ENCODE results near the gene GRIPAP1.
A peak's percentile ranks its signal among the peaks of the same experiment; 100 is the strongest.
"Not testable (repeated sequence)": the region's sequence is repeated elsewhere in the genome, so short reads cannot be mapped to it uniquely, and the experiment has no call there.

Gene GRIPAP1

GRCh38 chrX:49019050-49019449 lies 17.0 kb upstream of the GRIPAP1 start:
- Histone ChIP-seq H3K9ac (ENCODE audit: low read depth, low read length) (no peak overlapping the region), H3K9me3 (ENCODE audit: control insufficient read depth, insufficient read depth, low read length) (no peaks in the 10 kb centered on the region), H3K4me1 (ENCODE audit: insufficient read depth, low read length) (no peaks in the 10 kb centered on the region), H3K36me3 (ENCODE audit: insufficient read depth, low read length) (no peaks in the 10 kb centered on the region)

- H3K9me3 ChIP-seq (ENCODE audit: control insufficient read depth, insufficient read depth, low read length) = no peaks in the 10 kb centered on the region
- no peaks in the 10 kb centered on the region for H3K36me3 ChIP-seq (ENCODE audit: insufficient read depth, low read length)
- no peaks in the 10 kb centered on the region for H3K4me1 ChIP-seq (ENCODE audit: insufficient read depth, low read length)
- no peak overlapping the region for H3K9ac ChIP-seq (ENCODE audit: low read depth, low read length)
Measured at GRCh38 chrX:49003696-49004095, 1.6 kb upstream of the GRIPAP1 start.

GRCh38 chrX:49001521-49002090 lies 458 bp downstream of the GRIPAP1 start:
- H3K36me3 ChIP-seq (ENCODE audit: insufficient read depth, low read length) = no peaks in the 10 kb centered on the region; the same call in 1 of the 2 replicates
- peak overlapping the region; percentile 83 for H3K9ac ChIP-seq (ENCODE audit: low read depth, low read length)
- no peaks in the 10 kb centered on the region for H3K4me1 ChIP-seq (ENCODE audit: insufficient read depth, low read length)
- H3K9me3 ChIP-seq (ENCODE audit: control insufficient read depth, insufficient read depth, low read length) = no peaks in the 10 kb centered on the region

GRCh38 chrX:49000636-49001035 lies 1.4 kb downstream of the GRIPAP1 start:
- H3K36me3 ChIP-seq (ENCODE audit: insufficient read depth, low read length) = no peaks in the 10 kb centered on the region; the same call in 1 of the 2 replicates
- no peaks in the 10 kb centered on the region for H3K4me1 ChIP-seq (ENCODE audit: insufficient read depth, low read length)
- no peak overlapping the region for H3K9ac ChIP-seq (ENCODE audit: low read depth, low read length)
- H3K9me3 ChIP-seq (ENCODE audit: control insufficient read depth, insufficient read depth, low read length) = no peaks in the 10 kb centered on the region

- Histone ChIP-seq H3K9ac (ENCODE audit: low read depth, low read length) (no peak overlapping the region), H3K9me3 (ENCODE audit: control insufficient read depth, insufficient read depth, low read length) (no peaks in the 10 kb centered on the region), H3K4me1 (ENCODE audit: insufficient read depth, low read length) (no peaks in the 10 kb centered on the region), H3K36me3 (ENCODE audit: insufficient read depth, low read length) (no peaks in the 10 kb centered on the region; the same call in 1 of the 2 replicates)
Measured at GRCh38 chrX:48999030-48999429, 3.0 kb downstream of the GRIPAP1 start.

GRCh38 chrX:48998391-48998790 lies 3.7 kb downstream of the GRIPAP1 start:
- Histone ChIP-seq H3K9me3 (ENCODE audit: control insufficient read depth, insufficient read depth, low read length) (no peaks in the 10 kb centered on the region), H3K4me1 (ENCODE audit: insufficient read depth, low read length) (no peaks in the 10 kb centered on the region), H3K9ac (ENCODE audit: low read depth, low read length) (no peak overlapping the region), H3K36me3 (ENCODE audit: insufficient read depth, low read length) (no peaks in the 10 kb centered on the region; the same call in 1 of the 2 replicates)

- H3K36me3 ChIP-seq (ENCODE audit: insufficient read depth, low read length) = no peaks in the 10 kb centered on the region; the same call in 1 of the 2 replicates
- no peaks in the 10 kb centered on the region for H3K4me1 ChIP-seq (ENCODE audit: insufficient read depth, low read length)
- no peaks in the 10 kb centered on the region for H3K9me3 ChIP-seq (ENCODE audit: control insufficient read depth, insufficient read depth, low read length)
- no peak overlapping the region for H3K9ac ChIP-seq (ENCODE audit: low read depth, low read length)
Measured at GRCh38 chrX:48997865-48998264, 4.2 kb downstream of the GRIPAP1 start.

- Histone ChIP-seq H3K4me1 (ENCODE audit: insufficient read depth, low read length) (no peaks in the 10 kb centered on the region), H3K9ac (ENCODE audit: low read depth, low read length) (no peak overlapping the region), H3K36me3 (ENCODE audit: insufficient read depth, low read length) (no peaks in the 10 kb centered on the region; the same call in 1 of the 2 replicates), H3K9me3 (ENCODE audit: control insufficient read depth, insufficient read depth, low read length) (no peaks in the 10 kb centered on the region)
Measured at GRCh38 chrX:48997455-48997854, 4.6 kb downstream of the GRIPAP1 start.

- no peaks in the 10 kb centered on the region; the same call in 1 of the 2 replicates for H3K36me3 ChIP-seq (ENCODE audit: insufficient read depth, low read length)
- no peaks in the 10 kb centered on the region for H3K9me3 ChIP-seq (ENCODE audit: control insufficient read depth, insufficient read depth, low read length)
- H3K9ac ChIP-seq (ENCODE audit: low read depth, low read length) = no peak overlapping the region
- H3K4me1 ChIP-seq (ENCODE audit: insufficient read depth, low read length) = no peaks in the 10 kb centered on the region
Measured at GRCh38 chrX:48996969-48997368, 5.1 kb downstream of the GRIPAP1 start.

GRCh38 chrX:48992341-48992740 lies 9.7 kb downstream of the GRIPAP1 start:
- no peaks in the 10 kb centered on the region for H3K4me1 ChIP-seq (ENCODE audit: insufficient read depth, low read length)
- no peaks in the 10 kb centered on the region for H3K9me3 ChIP-seq (ENCODE audit: control insufficient read depth, insufficient read depth, low read length)
- H3K36me3 ChIP-seq (ENCODE audit: insufficient read depth, low read length) = no peaks in the 10 kb centered on the region; the same call in 1 of the 2 replicates
- H3K9ac ChIP-seq (ENCODE audit: low read depth, low read length) = no peak overlapping the region

GRCh38 chrX:48989483-48989882 lies 12.6 kb downstream of the GRIPAP1 start:
- H3K9me3 ChIP-seq (ENCODE audit: control insufficient read depth, insufficient read depth, low read length) = no peaks in the 10 kb centered on the region
- no peaks in the 10 kb centered on the region for H3K4me1 ChIP-seq (ENCODE audit: insufficient read depth, low read length)
- H3K9ac ChIP-seq (ENCODE audit: low read depth, low read length) = no peak overlapping the region
- H3K36me3 ChIP-seq (ENCODE audit: insufficient read depth, low read length) = no peaks in the 10 kb centered on the region; the same call in 1 of the 2 replicates

- H3K9ac ChIP-seq (ENCODE audit: low read depth, low read length) = no peak overlapping the region
- H3K36me3 ChIP-seq (ENCODE audit: insufficient read depth, low read length) = peaks cover 3% of the 10 kb centered on the region
- no peaks in the 10 kb centered on the region for H3K4me1 ChIP-seq (ENCODE audit: insufficient read depth, low read length)
- no peaks in the 10 kb centered on the region for H3K9me3 ChIP-seq (ENCODE audit: control insufficient read depth, insufficient read depth, low read length)
Measured at GRCh38 chrX:48983896-48984295, 18.2 kb downstream of the GRIPAP1 start.

GRCh38 chrX:48983081-48983480 lies 19.0 kb downstream of the GRIPAP1 start:
- Histone ChIP-seq H3K4me1 (ENCODE audit: insufficient read depth, low read length) (no peaks in the 10 kb centered on the region), H3K9ac (ENCODE audit: low read depth, low read length) (no peak overlapping the region), H3K36me3 (ENCODE audit: insufficient read depth, low read length) (peaks cover 3% of the 10 kb centered on the region), H3K9me3 (ENCODE audit: control insufficient read depth, insufficient read depth, low read length) (no peaks in the 10 kb centered on the region)

GRCh38 chrX:48981178-48981577 lies 20.9 kb downstream of the GRIPAP1 start:
- H3K9me3 ChIP-seq (ENCODE audit: control insufficient read depth, insufficient read depth, low read length) = no peaks in the 10 kb centered on the region
- no peak overlapping the region for H3K9ac ChIP-seq (ENCODE audit: low read depth, low read length)
- H3K4me1 ChIP-seq (ENCODE audit: insufficient read depth, low read length) = no peaks in the 10 kb centered on the region
- H3K36me3 ChIP-seq (ENCODE audit: insufficient read depth, low read length) = peaks cover 6% of the 10 kb centered on the region

GRCh38 chrX:48980341-48980740 lies 21.7 kb downstream of the GRIPAP1 start:
- not testable (repeated sequence) for H3K9ac ChIP-seq (ENCODE audit: low read depth, low read length); H3K9me3 ChIP-seq (ENCODE audit: control insufficient read depth, insufficient read depth, low read length); H3K36me3 ChIP-seq (ENCODE audit: insufficient read depth, low read length); H3K4me1 ChIP-seq (ENCODE audit: insufficient read depth, low read length)
